HG03469 (cell line): ENCODE results near the gene UBE2D1.

Experiments used
- ATAC-seq: cut with Tn5 transposase; IDR thresholded peaks from one replicate; pipeline ENCODE4 v1.9.1; 2021; ENCODE audit warnings: mild to moderate bottlenecking, moderate library complexity, moderate number of reproducible peaks; ENCODE audit not compliant: unreplicated experiment

The UBE2D1 gene

GRCh38 chr10:58334817-58335305 lies at the start of gene UBE2D1:
UBE2D1 (plus strand) TSS chr10:58335006; CDS start chr10:58335202, 196 bp downstream.
- peak; percentile 89 for ATAC-seq

GRCh38 chr10:58291538-58292174 lies 43.1 kb upstream of the UBE2D1 start:
- ATAC-seq: peak; percentile 88

- ATAC-seq: no peak
Measured at GRCh38 chr10:58293989-58294388, 40.8 kb upstream of the UBE2D1 start.

GRCh38 chr10:58299580-58299979 lies 35.2 kb upstream of the UBE2D1 start:
- ATAC-seq: peak; percentile 89

- no peak for ATAC-seq
Measured at GRCh38 chr10:58300676-58301075, 34.1 kb upstream of the UBE2D1 start.

GRCh38 chr10:58302254-58302653 lies 32.6 kb upstream of the UBE2D1 start:
- ATAC-seq: no peak

- ATAC-seq: no peak
Measured at GRCh38 chr10:58304099-58304633, 30.6 kb upstream of the UBE2D1 start.

GRCh38 chr10:58305821-58306220 lies 29.0 kb upstream of the UBE2D1 start:
- no peak for ATAC-seq

GRCh38 chr10:58307676-58308075 lies 27.1 kb upstream of the UBE2D1 start:
- ATAC-seq: no peak

- no peak for ATAC-seq
Measured at GRCh38 chr10:58311026-58311425, 23.8 kb upstream of the UBE2D1 start.

- no peak for ATAC-seq
Measured at GRCh38 chr10:58316874-58317273, 17.9 kb upstream of the UBE2D1 start.

- no peak for ATAC-seq
Measured at GRCh38 chr10:58318346-58318745, 16.5 kb upstream of the UBE2D1 start.

GRCh38 chr10:58319599-58319998 lies 15.2 kb upstream of the UBE2D1 start:
- no peak for ATAC-seq

GRCh38 chr10:58320351-58321049 lies 14.3 kb upstream of the UBE2D1 start:
- no peak for ATAC-seq

GRCh38 chr10:58322072-58322834 lies 12.6 kb upstream of the UBE2D1 start:
- peak; percentile 88 for ATAC-seq

GRCh38 chr10:58322835-58323209 lies 12.0 kb upstream of the UBE2D1 start:
- no peak for ATAC-seq

- no peak for ATAC-seq
Measured at GRCh38 chr10:58326967-58327381, 7.8 kb upstream of the UBE2D1 start.

- ATAC-seq: no peak
Measured at GRCh38 chr10:58328233-58328632, 6.6 kb upstream of the UBE2D1 start.

- no peak for ATAC-seq
Measured at GRCh38 chr10:58330431-58330830, 4.4 kb upstream of the UBE2D1 start.

GRCh38 chr10:58331646-58332045 lies 3.2 kb upstream of the UBE2D1 start:
- no peak for ATAC-seq

- ATAC-seq: peak; percentile 17
Measured at GRCh38 chr10:58335306-58336005, 650 bp downstream of the UBE2D1 start.
